ENCODE data around the gene P3H4.
"Not testable (repeated sequence)": the region's sequence is repeated elsewhere in the genome, so short reads cannot be mapped to it uniquely, and the experiment has no call there.

The P3H4 gene

GRCh38 chr17:41777574-41778188, 34.1 kb downstream of the P3H4 start:
- no peak overlapping the region for H3K4me3 ChIP-seq (ENCODE audit: low read depth, low read length)
- peak; percentile 92 for DNase-seq (ENCODE audit: low read depth)
- TF ChIP-seq, protein P1, sequence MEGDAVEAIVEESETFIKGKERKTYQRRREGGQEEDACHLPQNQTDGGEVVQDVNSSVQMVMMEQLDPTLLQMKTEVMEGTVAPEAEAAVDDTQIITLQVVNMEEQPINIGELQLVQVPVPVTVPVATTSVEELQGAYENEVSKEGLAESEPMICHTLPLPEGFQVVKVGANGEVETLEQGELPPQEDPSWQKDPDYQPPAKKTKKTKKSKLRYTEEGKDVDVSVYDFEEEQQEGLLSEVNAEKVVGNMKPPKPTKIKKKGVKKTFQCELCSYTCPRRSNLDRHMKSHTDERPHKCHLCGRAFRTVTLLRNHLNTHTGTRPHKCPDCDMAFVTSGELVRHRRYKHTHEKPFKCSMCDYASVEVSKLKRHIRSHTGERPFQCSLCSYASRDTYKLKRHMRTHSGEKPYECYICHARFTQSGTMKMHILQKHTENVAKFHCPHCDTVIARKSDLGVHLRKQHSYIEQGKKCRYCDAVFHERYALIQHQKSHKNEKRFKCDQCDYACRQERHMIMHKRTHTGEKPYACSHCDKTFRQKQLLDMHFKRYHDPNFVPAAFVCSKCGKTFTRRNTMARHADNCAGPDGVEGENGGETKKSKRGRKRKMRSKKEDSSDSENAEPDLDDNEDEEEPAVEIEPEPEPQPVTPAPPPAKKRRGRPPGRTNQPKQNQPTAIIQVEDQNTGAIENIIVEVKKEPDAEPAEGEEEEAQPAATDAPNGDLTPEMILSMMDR (conservative IDR thresholded peaks at IDR 0.05; ENCODE audit: low read depth, low read length) = peak; percentile 8

GRCh38 chr17:41777157-41777573, 34.6 kb downstream of the P3H4 start:
- DNase-seq (ENCODE audit: low read depth) = peak; percentile 72
- no peak overlapping the region for H3K4me3 ChIP-seq (ENCODE audit: low read depth, low read length)
- TF ChIP-seq, protein P1 (conservative IDR thresholded peaks at IDR 0.05; ENCODE audit: low read depth, low read length) = peak; percentile 53

- not testable (repeated sequence) for DNase-seq (ENCODE audit: low read depth); H3K4me3 ChIP-seq (ENCODE audit: low read depth, low read length)
These were observed 35.4 kb downstream of the P3H4 start for GRCh38 chr17:41776262-41776900.

DNA sequence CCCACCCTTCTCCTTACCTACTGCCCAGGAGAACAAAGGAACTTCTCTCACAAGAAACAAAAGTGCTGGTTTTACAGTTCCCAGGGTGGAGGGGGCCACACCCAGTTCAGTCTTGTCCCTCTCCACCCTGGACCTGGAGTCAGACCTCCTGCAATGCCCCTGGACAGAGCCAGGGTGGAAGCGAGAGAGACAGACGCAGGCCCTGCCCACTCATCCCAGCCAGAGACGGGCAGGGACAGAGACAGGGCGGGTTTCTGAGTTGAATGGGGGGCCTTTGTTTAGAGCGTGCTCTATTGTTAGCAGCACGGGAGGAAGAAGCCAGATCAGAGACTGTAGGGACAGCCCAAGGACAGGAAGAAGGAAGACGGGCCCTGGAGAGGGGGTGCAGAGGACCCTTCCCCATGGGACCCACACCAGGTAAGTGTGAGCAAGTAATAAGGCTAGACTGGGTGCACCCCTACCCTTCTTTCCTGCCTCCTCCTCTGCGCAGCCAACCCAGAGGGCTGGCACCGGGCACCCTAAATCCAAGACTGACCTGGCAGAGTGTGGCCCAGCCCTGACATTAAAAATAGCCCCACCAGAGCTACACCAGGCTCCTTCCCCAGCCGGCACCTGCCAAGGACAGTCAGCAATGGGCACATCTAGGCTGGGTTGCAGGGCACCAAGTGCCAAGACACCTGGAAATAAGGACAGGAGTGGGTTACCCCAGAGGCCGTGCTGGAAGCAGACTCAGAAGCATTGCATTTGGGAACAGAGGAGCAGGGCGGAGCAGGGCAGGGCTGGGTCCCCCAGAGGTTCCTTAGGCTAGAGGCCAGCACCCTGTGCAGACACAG, 36.1 kb downstream of the P3H4 start:
- DNase-seq (ENCODE audit: low read depth) = no peak
- TF ChIP-seq, protein P1 (conservative IDR thresholded peaks at IDR 0.05; ENCODE audit: low read depth, low read length) = no peak
- H3K4me3 ChIP-seq (ENCODE audit: low read depth, low read length) = no peak overlapping the region

- no peak overlapping the region for H3K4me3 ChIP-seq (ENCODE audit: low read depth, low read length)
- DNase-seq (ENCODE audit: low read depth) = peak; percentile 57
- TF ChIP-seq, protein P1 (conservative IDR thresholded peaks at IDR 0.05; ENCODE audit: low read depth, low read length) = peak; percentile 24
These were observed 38.0 kb downstream of the P3H4 start for GRCh38 chr17:41773731-41774193.

DNA sequence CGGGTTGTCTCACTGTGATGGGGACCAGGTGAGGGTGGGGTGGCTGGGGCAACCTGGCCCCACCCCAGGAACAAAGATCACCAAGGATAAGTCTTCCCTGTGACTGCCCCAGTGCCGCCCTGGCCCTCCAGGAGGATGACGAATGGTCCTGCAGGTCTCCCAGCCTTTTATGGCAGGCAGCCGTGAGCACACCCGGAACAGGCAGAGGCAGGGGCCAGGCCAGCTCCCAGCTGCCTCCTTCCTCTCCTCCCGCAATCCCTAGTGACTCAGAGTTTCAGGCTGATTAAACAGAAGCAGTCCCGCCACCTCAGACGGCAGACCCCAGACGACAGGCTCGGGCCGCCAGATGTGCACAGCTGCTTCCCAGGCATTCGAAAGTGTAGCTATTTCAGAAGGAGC, 38.6 kb downstream of the P3H4 start:
- H3K4me3 ChIP-seq (ENCODE audit: low read depth, low read length) = no peak overlapping the region
- TF ChIP-seq, protein P1 (conservative IDR thresholded peaks at IDR 0.05; ENCODE audit: low read depth, low read length) = no peak
- DNase-seq (ENCODE audit: low read depth) = peak; percentile 85

GRCh38 chr17:41772586-41773189, 39.1 kb downstream of the P3H4 start:
- no peak for DNase-seq (ENCODE audit: low read depth)
- no peak overlapping the region for H3K4me3 ChIP-seq (ENCODE audit: low read depth, low read length)
- TF ChIP-seq, protein P1 (conservative IDR thresholded peaks at IDR 0.05; ENCODE audit: low read depth, low read length) = no peak
